ENCODE results near the gene MPI. TPM values are rescaled to one million over a fixed set of nuclear protein-coding genes. Genes with fewer than 3 reads are reported as not detected.

The MPI gene
- total and polyA plus RNA-seq, 2 donors (not counting 3 experiments of a cell fraction or from before 2014, with no cell fraction given), result 36.3 to 69.3 TPM

DNA sequence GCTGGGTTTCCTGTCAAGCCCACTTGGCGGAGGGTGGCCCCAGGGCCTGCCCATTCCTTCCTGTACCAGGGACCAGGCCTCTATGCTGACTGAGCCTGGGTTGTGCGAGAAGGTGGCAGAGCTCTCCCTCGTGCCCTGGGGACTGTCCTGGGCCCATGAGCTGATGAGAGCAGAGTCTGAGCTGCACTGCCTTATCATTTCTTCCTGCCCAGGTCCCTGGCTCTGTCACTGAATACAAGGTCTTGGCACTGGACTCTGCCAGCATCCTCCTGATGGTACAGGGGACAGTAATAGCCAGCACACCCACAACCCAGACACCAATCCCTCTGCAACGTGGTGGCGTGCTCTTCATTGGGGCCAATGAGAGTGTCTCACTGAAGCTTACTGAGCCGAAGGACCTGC lies 7.5 kb downstream of the MPI start:
- DNase-seq (ENCODE audit: low read depth, low spot score), result no peak
- ChIA-PET POLR2A (no interaction called here), CTCF (interaction anchor here (1.4 to 2.0 kb wide), 4 partner anchors 9 to 127 kb away, joined by 3 to 6 read pairs (median 5); partner anchors contain the start of gene FAM219B)
- no peaks in the 10 kb centered on the region for H3K79me2 ChIP-seq (ENCODE audit: control insufficient read depth, insufficient read depth, low read length)
- BruUV-seq (replicated peaks), result no TSS peak
- no peaks in the 10 kb centered on the region for H3K9me3 ChIP-seq (replicated peaks; ENCODE audit: control insufficient read depth, insufficient read depth, low read length)
- no peak overlapping the region for H2AFZ ChIP-seq (ENCODE audit: low read depth, low read length)
- H3K9me1 ChIP-seq (replicated peaks; ENCODE audit: control insufficient read depth, extremely low read depth, insufficient read depth, low read length), result no peaks in the 10 kb centered on the region
- no peak overlapping the region for H3K9ac ChIP-seq (replicated peaks; ENCODE audit: extremely low read depth, insufficient read depth, low read length)
- no peak for TF ChIP-seq EZH2 (IDR thresholded peaks at IDR 0.05; ENCODE audit: borderline replicate concordance, low read depth, low read length, severe bottlenecking)
- TF ChIP-seq JUN (IDR thresholded peaks at IDR 0.05; ENCODE audit: borderline replicate concordance, insufficient read depth, insufficient read length, low read depth), result no peak
- TF ChIP-seq MYC (IDR thresholded peaks at IDR 0.05; ENCODE audit: low read depth, low read length), result no peak
- no peak for TF ChIP-seq POLR2A (IDR thresholded peaks at IDR 0.05; ENCODE audit: low read depth, low read length)
- no peak for TF ChIP-seq FOS (IDR thresholded peaks at IDR 0.05; ENCODE audit: borderline replicate concordance, insufficient read depth, low read length)
- intact Hi-C loops (cut with micrococcal nuclease) (no loop called here), dilution Hi-C loops (cut with MboI; ENCODE audit: extremely low pct_ligation_motif_present, low sequenced_read_pairs) (no loop called here)
- H4K20me1 ChIP-seq (replicated peaks; ENCODE audit: control insufficient read depth, extremely low read depth, insufficient read depth, low read length), result no peaks in the 10 kb centered on the region
- H3K27me3 ChIP-seq (ENCODE audit: control insufficient read depth in 2 of 2, insufficient read depth in 2 of 2, low read length in 2 of 2), result no peaks in the 10 kb centered on the region
- no peak overlapping the region for H3K27ac ChIP-seq (ENCODE audit: insufficient read depth, low read depth, low read length)
- no peak for FAIRE-seq
- no peak overlapping the region for H3K4me2 ChIP-seq (ENCODE audit: insufficient read depth, low read length)
- peaks cover 13 to 26% of the 10 kb centered on the region in 2 experiments for H3K36me3 ChIP-seq (ENCODE audit: control insufficient read depth in 2 of 2, extremely low read depth in 1 of 2, insufficient read depth in 2 of 2, low read length in 2 of 2)
- H3K4me3 ChIP-seq (replicated peaks in 1 of 3; ENCODE audit: insufficient read depth in 1 of 3, low read depth in 1 of 3, low read length in 3 of 3), result no peak overlapping the region
- H3K4me1 ChIP-seq (ENCODE audit: control insufficient read depth, extremely low read depth, insufficient read depth, low read length), result no peaks in the 10 kb centered on the region

GRCh38 chr15:74901612-74902063 lies 11.8 kb downstream of the MPI start:
- BruUV-seq (replicated peaks), result no TSS peak
- peaks cover 15% of the 10 kb centered on the region for H3K79me2 ChIP-seq (ENCODE audit: control insufficient read depth, insufficient read depth, low read length)
- H3K27me3 ChIP-seq (ENCODE audit: control insufficient read depth in 2 of 2, insufficient read depth in 2 of 2, low read length in 2 of 2), result no peaks in the 10 kb centered on the region
- H3K4me2 ChIP-seq (ENCODE audit: insufficient read depth, low read length), result no peak overlapping the region
- H3K9ac ChIP-seq (replicated peaks; ENCODE audit: extremely low read depth, insufficient read depth, low read length), result no peak overlapping the region
- no peak for TF ChIP-seq GATA2 (IDR thresholded peaks at IDR 0.05; ENCODE audit: insufficient read depth, insufficient read length, low read depth, low read length)
- peak; percentile 29 for TF ChIP-seq POLR2A (IDR thresholded peaks at IDR 0.05; ENCODE audit: low read depth, low read length)
- no peak for TF ChIP-seq FOS (IDR thresholded peaks at IDR 0.05; ENCODE audit: borderline replicate concordance, insufficient read depth, low read length)
- TF ChIP-seq EZH2 (IDR thresholded peaks at IDR 0.05; ENCODE audit: borderline replicate concordance, low read depth, low read length, severe bottlenecking), result no peak
- TF ChIP-seq, protein P1, sequence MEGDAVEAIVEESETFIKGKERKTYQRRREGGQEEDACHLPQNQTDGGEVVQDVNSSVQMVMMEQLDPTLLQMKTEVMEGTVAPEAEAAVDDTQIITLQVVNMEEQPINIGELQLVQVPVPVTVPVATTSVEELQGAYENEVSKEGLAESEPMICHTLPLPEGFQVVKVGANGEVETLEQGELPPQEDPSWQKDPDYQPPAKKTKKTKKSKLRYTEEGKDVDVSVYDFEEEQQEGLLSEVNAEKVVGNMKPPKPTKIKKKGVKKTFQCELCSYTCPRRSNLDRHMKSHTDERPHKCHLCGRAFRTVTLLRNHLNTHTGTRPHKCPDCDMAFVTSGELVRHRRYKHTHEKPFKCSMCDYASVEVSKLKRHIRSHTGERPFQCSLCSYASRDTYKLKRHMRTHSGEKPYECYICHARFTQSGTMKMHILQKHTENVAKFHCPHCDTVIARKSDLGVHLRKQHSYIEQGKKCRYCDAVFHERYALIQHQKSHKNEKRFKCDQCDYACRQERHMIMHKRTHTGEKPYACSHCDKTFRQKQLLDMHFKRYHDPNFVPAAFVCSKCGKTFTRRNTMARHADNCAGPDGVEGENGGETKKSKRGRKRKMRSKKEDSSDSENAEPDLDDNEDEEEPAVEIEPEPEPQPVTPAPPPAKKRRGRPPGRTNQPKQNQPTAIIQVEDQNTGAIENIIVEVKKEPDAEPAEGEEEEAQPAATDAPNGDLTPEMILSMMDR (IDR thresholded peaks at IDR 0.05; ENCODE audit: extremely low read depth in 1 of 2, insufficient read depth in 1 of 2, low read depth in 1 of 2, low read length in 2 of 2), result peak; percentile 74 to 90
- CTCF ChIA-PET, result interaction anchor here (0.5 to 3.1 kb wide), 57 partner anchors 9 to 361 kb away, joined by 3 to 74 read pairs (median 6); partner anchors contain the start of genes ARID3B, COX5A, CPLX3 and CSK
- peaks cover 22 to 23% of the 10 kb centered on the region in 2 experiments for H3K36me3 ChIP-seq (ENCODE audit: control insufficient read depth in 2 of 2, extremely low read depth in 1 of 2, insufficient read depth in 2 of 2, low read length in 2 of 2)
- POLR2A ChIA-PET, result no interaction called here
- no peaks in the 10 kb centered on the region for H3K9me1 ChIP-seq (replicated peaks; ENCODE audit: control insufficient read depth, extremely low read depth, insufficient read depth, low read length)
- no peak overlapping the region for H2AFZ ChIP-seq (ENCODE audit: low read depth, low read length)
- no peaks in the 10 kb centered on the region for H4K20me1 ChIP-seq (replicated peaks; ENCODE audit: control insufficient read depth, extremely low read depth, insufficient read depth, low read length)
- DNase-seq (ENCODE audit: low read depth, low spot score) (peak; percentile 69), FAIRE-seq (peak; percentile 70)
- H3K27ac ChIP-seq (ENCODE audit: insufficient read depth, low read depth, low read length), result no peak overlapping the region
- intact Hi-C loops (cut with micrococcal nuclease), result loop anchor here (1.0 kb wide), 4 partner anchors 28 to 130 kb away; partner anchors contain the start of genes SCAMP2 and ULK3
- peaks cover 4% of the 10 kb centered on the region for H3K4me1 ChIP-seq (ENCODE audit: control insufficient read depth, extremely low read depth, insufficient read depth, low read length)
- H3K9me3 ChIP-seq (replicated peaks; ENCODE audit: control insufficient read depth, insufficient read depth, low read length), result no peaks in the 10 kb centered on the region
- dilution Hi-C loops (cut with MboI; ENCODE audit: extremely low pct_ligation_motif_present, low sequenced_read_pairs), result no loop called here
- no peak overlapping the region for H3K4me3 ChIP-seq (replicated peaks in 1 of 3; ENCODE audit: insufficient read depth in 1 of 3, low read depth in 1 of 3, low read length in 3 of 3)
